GM12801 (cell line): ENCODE results near the gene ENTPD6.

Source experiments
- CTCF ChIP-seq: IDR thresholded peaks from one replicate; pipeline ENCODE4 v1.5.1; 2011; ENCODE audit warnings: control low read depth; ENCODE audit not compliant: insufficient read length; ENCODE audit errors: extremely low read depth

The ENTPD6 gene

GRCh38 chr20:25252686-25253421, 57.3 kb downstream of the ENTPD6 start:
- TF ChIP-seq CTCF = no peak

GRCh38 chr20:25253606-25254275, 58.2 kb downstream of the ENTPD6 start:
- TF ChIP-seq CTCF = no peak

GRCh38 chr20:25254571-25254970, 59.1 kb downstream of the ENTPD6 start:
- TF ChIP-seq CTCF = no peak

- no peak for TF ChIP-seq CTCF
Measured at GRCh38 chr20:25254986-25255680, 59.6 kb downstream of the ENTPD6 start.

- no peak for TF ChIP-seq CTCF
Measured at GRCh38 chr20:25256226-25256859, 60.8 kb downstream of the ENTPD6 start.

GRCh38 chr20:25257130-25257529, 61.6 kb downstream of the ENTPD6 start:
- no peak for TF ChIP-seq CTCF
